Right hindlimb (tissue), 1 donor: ENCODE measurements around the gene SCLY.
"Not testable (repeated sequence)": the region's sequence is repeated elsewhere in the genome, so short reads cannot be mapped to it uniquely, and the experiment has no call there.

ENCODE experiments used
- DNase-seq: peaks from one replicate; pipeline ENCODE4 v3.0.0-alpha.2; 2018

Gene SCLY

GRCh38 chr2:238060542-238061314 lies at the start of gene SCLY:
Gene SCLY, plus strand, starts transcription at chr2:238061001. Its CDS starts 54 bp downstream, at chr2:238061055.
- DNase-seq, result peak; percentile 99

GRCh38 chr2:238013806-238014205 lies 47.0 kb upstream of the SCLY start:
- DNase-seq, result no peak

GRCh38 chr2:238015705-238016104 lies 45.1 kb upstream of the SCLY start:
- no peak for DNase-seq

- no peak for DNase-seq
Measured at GRCh38 chr2:238016526-238016925, 44.3 kb upstream of the SCLY start.

GRCh38 chr2:238019962-238020361 lies 40.8 kb upstream of the SCLY start:
- DNase-seq, result no peak

- no peak for DNase-seq
Measured at GRCh38 chr2:238020816-238021215, 40.0 kb upstream of the SCLY start.

- DNase-seq, result no peak
Measured at GRCh38 chr2:238021327-238021726, 39.5 kb upstream of the SCLY start.

- no peak for DNase-seq
Measured at GRCh38 chr2:238022594-238023157, 38.1 kb upstream of the SCLY start.

- DNase-seq, result no peak
Measured at GRCh38 chr2:238023608-238024007, 37.2 kb upstream of the SCLY start.

- no peak for DNase-seq
Measured at GRCh38 chr2:238024986-238025385, 35.8 kb upstream of the SCLY start.

GRCh38 chr2:238025741-238026360 lies 35.0 kb upstream of the SCLY start:
- DNase-seq, result no peak

- no peak for DNase-seq
Measured at GRCh38 chr2:238027058-238027457, 33.7 kb upstream of the SCLY start.

GRCh38 chr2:238027591-238028415 lies 33.0 kb upstream of the SCLY start:
- no peak for DNase-seq

GRCh38 chr2:238029853-238030252 lies 30.9 kb upstream of the SCLY start:
- DNase-seq, result no peak

GRCh38 chr2:238030422-238031155 lies 30.2 kb upstream of the SCLY start:
- DNase-seq, result no peak

GRCh38 chr2:238031751-238032150 lies 29.1 kb upstream of the SCLY start:
- DNase-seq, result no peak

- DNase-seq, result no peak
Measured at GRCh38 chr2:238032755-238033337, 28.0 kb upstream of the SCLY start.

GRCh38 chr2:238033991-238034390 lies 26.8 kb upstream of the SCLY start:
- DNase-seq, result not testable (repeated sequence)

GRCh38 chr2:238038203-238038602 lies 22.6 kb upstream of the SCLY start:
- DNase-seq, result no peak

- DNase-seq, result no peak
Measured at GRCh38 chr2:238039151-238039550, 21.6 kb upstream of the SCLY start.

- DNase-seq, result no peak
Measured at GRCh38 chr2:238039985-238040384, 20.8 kb upstream of the SCLY start.

GRCh38 chr2:238040918-238041317 lies 19.9 kb upstream of the SCLY start:
- DNase-seq, result no peak
